NCI-H2107 treated with DMSO at 0.1 percent for 48 hours (cell line): Measurements from ENCODE around the gene DENND6B.

ENCODE experiments used
- DNase-seq: peaks from one replicate; lab custom pipeline; 2025; ENCODE audit not compliant: unreplicated experiment; lab: John Stamatoyannopoulos, UW

The DENND6B gene

GRCh38 chr22:50259302-50259701 lies 67.5 kb downstream of the DENND6B start:
- no peak for DNase-seq
